NCI-H1694 treated with DMSO at 0.1 percent for 48 hours (cell line): Measurements from ENCODE around the gene LRFN2.

Experiments used
- DNase-seq: peaks from one replicate; lab custom pipeline; 2025; lab: John Stamatoyannopoulos, UW

The LRFN2 gene

DNA sequence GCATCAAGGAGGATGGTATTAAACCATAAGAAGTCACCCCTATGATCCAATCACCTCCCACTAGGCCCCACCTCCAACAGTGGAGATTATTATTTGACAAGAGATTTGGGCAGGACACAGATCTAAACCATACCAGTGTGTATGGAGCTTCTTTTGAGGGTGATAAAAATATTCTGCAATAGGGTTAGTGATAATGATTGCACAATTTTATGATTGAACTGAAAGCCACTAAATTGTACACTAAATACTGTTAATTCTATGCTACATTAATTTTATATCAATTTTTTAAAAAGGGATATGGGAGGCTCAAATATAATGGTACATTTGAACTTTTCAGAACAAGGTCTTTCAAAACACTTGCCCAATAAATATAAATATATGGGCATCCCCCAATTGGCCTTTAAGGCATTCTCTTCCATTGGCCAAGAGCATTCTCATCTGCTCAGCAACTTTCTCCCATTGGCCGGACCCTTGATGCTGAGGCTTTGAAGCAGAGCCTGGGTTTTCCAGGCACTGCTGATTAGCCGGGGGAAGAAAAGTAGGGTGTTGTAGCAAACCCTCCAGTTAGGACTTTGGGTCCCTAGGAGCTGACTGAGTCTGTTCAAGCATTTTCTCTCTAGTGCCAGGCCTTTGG, 209.9 kb downstream of the LRFN2 start:
- DNase-seq, result no peak

DNA sequence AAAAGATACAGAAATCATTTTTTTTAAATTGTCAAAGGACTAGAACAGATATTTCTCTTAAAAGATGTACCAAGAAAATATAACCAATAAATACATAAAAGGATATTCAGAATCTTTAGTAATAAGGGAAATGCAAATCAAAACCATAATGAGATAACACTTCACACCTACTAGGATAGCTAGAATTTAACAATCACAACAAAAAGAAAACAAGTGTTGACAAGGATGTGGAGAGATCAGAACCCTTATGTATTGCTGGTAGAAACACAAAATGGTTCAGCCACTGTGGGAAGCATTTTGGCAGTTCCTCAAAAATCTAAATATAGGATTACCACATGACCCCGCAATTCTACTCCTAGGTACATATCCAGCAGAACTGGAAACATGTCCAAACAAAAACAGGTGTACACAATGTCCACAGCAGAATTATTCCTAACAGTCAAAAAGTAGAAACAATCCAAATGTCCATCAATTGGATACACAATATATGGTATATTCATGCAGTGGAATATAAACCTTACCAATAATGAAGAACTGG, 211.0 kb downstream of the LRFN2 start:
- DNase-seq, result peak; percentile 11

DNA sequence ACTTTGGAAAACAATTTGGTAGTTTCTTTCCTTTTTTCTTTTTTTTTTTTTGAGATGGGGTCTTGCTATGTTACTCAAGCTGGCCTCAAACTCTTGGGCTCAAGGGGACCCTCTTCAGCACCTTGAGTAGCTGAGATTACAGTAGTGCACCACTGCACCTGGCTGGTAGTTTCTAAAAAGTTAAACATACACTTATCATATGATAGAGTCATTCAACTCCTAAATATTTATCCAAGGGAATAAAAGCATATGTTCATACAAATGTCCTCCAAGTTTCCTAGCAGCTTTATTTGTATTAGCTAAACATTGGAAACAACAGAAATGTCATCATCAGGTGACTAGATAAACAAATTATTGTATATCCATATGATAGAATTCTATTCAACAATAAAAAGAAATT, 213.9 kb downstream of the LRFN2 start:
- no peak for DNase-seq

DNA sequence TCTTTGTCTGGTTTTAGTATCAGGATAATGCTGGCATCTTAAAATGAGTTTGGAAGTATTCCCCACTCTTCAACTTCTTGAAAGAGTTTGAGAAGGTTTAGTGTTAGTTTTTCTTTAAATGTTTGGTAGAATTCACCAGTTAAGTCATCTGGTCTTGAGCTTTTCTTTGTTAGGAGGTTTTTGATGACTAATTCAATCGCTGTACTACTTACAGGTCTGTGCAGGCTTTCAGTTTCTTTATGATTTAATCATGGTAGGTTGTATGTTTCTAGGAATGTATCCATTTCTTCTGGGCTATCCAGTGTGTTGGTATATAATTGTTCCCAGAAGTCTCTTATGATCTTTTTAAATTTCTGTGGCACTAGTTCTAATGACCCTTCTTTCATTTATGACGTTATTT, 215.5 kb downstream of the LRFN2 start:
- no peak for DNase-seq

DNA sequence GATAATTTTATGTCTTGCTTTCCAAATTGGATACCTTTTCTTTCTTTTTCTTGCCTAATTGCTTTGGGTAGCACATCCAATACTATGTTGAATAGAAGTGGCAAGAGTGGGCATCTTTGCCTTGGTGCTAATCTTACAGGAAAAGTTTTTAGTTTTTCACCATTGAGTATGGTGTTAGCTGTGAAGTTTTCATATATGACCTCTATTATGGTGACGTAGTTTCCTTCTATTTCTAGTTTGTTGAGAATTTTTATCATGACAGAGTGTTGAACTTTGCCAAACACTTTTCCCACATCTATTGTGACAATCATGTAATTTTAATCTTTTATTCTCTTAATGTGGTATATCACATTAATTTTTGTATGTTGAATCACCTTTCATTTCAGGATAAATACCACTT, 216.1 kb downstream of the LRFN2 start:
- no peak for DNase-seq

DNA sequence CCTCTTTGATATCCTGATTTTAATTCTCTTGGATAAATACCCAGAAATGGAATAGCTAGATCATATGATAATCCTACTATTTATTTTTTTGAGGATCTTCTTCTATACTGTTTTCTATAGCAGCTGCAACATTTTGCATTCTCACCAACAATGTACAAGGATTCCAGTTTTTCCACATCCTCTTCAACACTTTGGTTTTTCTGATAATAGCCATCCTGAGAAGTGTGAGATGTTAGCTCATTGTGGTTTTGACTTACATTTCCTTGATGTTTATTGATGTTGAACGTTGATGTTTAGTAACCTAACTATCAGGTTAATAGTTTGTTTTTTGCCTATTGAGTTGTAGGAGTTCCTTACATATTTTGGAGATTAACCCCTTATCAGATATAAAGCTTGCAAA, 217.3 kb downstream of the LRFN2 start:
- DNase-seq, result no peak

DNA sequence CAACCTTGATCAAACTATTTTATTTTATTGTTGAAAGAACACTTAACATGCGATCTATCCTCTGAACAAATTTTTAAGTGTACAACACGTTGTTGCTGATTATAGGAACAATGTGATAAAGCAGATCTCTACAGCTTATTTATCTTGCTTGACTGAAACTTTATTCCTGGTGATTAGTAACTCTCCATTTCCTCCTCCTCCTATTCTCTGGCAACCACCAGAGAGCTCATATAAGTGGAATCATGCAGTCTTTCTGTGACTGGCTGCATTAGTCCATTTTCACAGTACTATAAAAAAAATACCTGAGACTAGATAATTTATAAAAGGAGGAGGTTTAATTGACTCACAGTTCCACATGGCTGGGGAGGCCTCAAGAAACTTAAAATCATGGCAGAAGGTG, 218.1 kb downstream of the LRFN2 start:
- no peak for DNase-seq

DNA sequence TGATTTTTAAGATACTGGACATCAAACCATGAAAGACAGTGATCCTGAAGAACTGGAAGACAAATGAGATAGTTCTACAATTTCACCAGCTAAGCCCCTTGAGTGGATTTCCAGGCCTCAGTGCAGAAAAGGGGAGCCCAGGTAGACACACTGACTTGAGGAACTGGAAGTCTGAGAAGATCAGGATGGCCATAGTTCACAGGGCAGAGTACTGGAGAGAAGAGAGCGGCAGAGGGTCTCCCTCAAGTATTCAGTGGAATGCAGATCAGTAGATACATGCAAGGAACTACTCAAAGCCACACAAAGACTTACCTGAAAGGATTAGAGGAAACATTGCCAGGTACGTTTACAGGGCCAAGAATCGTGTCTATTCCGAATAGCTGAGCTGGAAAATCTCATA, 224.3 kb downstream of the LRFN2 start:
- no peak for DNase-seq

DNA sequence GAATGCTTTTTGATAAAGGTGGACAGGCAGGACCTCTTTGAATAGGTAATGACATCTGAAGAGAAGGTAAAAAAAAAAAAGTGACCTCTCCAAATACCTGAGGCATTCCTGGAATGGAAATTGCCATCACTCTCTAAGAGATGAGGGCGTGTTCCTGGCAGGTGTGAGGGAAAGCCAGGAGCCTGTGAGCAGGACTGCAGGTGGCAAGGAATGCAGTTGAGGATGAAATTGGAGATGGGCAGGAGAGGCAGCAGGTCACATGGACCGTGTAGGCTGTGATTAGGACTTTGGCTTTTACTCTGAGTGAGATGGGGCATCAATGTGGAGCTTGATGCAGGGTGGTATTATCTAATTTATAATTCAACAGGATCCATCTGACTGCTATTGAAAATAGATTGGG, 227.4 kb downstream of the LRFN2 start:
- DNase-seq, result no peak

DNA sequence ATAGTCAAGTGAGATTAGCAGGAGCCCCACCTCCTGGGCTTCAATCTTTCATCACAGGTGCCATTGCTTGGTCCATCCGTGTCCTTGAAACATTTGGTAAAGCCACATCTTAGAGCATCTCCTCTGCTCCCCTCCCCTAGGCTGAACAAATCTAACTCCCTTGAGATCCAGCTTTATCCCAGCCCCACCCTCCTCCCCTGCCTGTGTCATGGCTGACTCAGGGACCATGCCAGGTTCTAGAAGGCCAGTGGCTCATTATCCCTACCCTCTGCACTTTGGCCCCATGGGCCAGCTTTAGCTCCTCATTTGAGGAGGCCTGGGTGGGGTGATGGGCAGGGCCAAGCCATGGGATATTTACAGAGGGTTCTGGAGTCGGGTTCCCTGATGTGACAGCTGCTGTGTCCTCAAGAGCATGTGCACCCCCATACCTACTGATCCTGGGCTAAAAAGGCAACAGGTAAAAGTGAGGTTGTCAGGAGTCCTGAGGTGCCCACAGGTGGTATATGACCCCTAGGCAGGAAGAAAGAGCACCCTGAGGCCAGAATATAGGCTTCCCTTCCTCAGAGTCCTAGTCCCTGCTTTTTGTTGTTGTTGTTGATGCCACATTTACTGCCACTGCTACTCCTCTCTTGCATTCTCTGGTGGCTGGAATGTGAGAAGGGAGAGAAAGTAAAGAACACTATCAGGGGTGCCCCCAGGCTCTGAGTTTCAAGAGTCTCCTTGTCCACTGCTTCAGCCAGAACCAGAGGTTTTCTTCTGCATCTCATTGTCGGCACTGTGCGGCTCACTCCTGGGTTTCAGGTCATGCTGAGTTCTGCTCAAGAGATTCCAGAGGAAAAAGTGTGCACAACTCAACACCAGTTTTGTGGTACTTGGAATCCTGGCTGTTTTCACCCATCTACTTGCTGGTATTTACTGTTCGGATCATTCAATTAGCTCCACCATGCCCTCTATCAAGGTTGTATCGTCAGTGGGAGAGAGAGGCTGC, 228.4 kb downstream of the LRFN2 start:
- DNase-seq, result no peak

DNA sequence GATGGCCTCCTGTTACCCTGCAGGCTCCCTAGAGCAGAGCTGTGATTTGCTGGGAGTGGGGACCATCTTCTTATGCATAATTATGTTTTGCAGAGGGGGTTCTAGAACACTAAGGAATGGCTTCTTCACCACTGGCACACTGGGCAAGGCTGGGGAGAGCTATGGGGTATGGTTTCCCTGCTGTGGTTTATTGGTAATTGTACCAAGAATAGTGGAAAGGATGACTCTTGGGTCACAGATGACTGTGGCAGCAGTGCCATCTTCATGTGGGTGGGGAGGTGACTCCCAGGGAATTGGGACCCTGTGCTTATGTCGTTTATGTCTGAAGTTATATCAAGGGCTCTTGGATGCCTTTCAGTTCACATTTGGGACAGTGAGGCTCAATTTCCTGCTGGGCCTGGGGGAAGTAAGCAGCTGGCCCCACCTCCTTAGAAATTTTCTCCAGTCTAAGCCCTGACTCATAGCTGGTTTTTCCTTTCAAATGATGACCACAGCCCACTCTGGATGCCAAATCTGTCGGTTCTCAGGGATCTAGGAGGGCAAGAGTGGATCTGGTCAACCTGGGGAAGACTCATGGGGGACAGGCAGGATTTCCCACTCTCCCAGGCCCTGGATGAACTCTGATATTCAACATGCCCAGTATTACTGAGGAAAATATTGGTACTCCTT, 230.8 kb downstream of the LRFN2 start:
- no peak for DNase-seq

DNA sequence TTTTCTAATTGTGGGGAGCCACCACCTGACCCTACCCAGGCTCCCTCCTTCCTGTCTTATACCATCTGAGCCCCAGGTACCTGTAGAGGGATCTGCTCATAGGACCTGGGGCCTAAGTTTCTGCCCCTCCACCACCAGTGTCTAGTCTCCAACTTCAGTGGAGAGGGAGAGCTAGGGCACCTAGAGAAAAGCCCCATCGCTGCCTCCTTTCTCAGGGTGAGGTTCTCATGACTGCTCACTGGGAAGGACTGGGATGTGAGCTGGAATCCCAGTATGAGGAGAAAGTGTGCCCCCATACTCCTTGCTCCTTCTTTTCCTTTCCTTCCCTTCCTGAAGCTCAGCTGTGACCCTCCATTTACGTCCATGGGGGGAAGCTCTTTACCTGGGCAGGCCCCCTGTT, 231.6 kb downstream of the LRFN2 start:
- DNase-seq, result no peak

DNA sequence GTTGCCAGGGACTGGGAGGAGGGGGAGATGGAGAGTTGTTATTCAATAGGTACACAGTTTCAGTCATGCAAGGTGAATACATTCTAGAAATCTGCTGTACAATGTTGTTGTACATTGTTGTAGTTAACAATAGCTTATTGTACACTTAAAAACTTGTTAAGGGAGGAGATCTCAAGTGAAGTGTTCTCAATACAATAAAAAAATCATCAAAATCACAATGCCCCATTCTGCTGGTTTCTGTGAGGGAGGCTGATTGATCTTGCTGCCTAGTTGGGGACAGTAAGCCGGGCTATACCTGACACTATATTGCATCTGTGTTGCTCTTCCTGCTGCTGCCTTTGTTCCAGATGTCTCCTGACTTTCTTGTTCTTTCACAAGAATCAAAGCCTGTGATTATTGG, 232.1 kb downstream of the LRFN2 start:
- DNase-seq, result no peak

DNA sequence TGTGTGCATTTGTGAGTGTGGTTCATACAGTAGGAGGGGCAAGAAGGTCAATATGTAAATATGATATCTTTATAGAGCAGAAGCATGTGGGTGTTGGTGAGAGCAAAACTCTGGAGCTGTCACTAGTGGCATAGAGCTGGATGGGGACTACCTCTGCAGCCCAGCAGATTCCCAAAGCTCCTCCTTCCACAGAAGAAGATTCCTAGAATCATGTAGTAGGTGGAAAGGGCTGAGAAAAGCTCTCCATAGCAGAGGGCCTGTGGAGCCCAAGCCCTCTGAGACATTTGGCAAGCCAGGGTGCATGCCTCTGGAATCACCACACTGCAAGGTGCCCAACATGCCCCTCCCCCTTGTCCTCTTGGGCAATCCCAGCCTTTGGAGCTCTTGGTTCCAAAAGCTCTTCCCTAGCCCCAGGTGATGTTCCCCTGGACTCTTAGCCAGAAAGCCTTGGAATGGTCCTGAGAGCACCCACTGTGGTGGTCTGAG, 233.2 kb downstream of the LRFN2 start:
- DNase-seq, result no peak

DNA sequence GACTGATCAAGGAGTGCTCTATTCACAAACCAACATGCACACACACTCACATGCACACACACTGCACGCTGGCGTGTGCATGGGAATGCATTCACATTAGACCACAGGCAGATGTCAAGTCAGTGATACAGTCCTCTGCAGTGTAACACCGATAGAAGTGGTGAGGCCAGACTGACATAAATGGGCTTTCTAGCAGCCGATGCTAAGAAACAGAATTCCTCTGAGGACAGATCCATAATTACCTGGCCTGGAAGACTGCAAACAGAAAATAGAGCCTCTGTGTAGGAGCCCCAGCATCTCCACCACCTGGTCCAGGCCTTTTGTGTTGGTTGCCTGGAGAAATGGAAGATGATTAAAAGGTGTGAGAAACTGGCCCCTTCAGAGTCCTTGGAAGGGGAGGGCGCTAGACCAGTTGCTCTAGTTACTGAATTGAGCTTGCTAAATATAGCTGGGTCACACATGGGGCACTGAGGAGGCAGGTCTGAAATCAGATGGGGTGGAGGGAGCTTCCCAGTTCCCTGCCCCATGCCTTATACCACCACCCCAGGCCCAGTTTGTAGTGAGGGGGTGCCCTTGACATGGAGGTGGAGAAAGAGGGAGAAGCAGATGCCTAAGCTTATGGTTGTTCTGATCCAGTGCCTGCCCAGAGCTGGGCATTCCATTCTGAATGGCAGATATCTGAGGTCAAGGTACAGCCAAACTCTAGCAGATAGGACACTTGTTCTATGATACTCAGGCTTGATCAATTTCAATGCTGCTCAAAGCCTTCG, 233.8 kb downstream of the LRFN2 start:
- no peak for DNase-seq

DNA sequence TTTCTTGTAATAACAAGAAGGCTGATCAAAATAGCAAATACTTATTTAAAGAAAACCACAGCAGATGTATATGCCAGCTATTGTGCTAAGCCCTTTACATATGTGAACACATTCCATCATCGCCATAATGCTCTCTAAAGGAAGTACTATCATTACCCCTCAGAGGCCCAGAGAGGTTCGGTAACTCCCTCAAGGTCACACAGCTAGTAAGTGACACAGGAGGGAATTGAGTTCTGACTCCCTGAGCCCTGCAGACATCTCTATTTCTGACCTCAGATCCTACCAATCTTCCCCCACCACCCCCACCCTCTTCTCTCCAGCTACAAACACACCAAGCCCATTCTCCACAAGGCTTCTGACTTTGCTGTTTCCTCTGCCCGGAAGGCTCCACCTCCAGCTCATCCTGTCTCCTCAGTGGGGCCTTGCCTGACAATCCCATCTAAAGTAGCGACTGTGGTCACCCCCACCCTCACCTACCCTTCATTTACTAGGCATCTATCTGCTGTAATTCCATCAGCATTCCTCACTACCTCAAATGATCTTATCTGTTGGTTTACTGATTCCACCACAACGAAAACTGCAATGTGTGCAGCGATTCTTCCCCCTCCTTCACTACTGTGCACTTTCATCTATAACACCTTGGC, 234.5 kb downstream of the LRFN2 start:
- DNase-seq, result no peak

DNA sequence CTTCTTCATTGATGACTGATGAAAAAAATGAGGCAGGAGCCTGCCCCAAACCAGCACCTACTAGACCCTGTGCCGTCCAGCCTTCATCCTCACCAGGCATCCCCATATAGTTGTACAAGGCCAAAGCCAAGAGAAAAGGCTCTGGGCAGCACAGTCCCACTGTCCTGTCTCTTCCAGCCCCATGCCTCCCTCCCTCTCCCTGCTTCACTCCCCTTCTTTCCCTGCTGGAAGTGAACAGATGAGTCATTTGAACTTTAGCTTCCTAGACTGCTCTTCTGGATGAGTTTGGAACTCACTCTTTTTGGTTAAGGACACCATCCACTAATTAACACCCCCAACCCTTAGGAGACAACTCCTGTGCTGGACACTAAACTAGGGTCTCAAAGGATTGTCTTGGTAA, 235.2 kb downstream of the LRFN2 start:
- DNase-seq, result no peak

DNA sequence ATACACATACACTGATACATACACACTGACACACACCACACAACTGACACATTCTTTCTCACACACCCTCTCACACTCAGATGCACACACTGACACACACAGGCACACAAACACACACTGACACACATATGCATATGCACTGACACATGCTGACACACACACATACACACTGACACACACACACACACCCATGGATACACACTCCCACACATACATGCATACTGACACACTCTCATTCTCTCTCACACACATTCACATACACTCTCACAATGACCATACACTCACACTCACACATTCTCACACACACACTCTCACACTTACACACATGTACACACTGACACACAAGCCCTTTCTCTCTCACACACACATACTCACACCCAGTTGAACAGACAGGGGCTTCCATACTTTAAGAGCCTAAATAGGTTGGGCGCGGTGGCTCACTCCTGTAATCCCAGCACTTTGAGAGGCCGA, 236.4 kb downstream of the LRFN2 start:
- DNase-seq, result no peak

DNA sequence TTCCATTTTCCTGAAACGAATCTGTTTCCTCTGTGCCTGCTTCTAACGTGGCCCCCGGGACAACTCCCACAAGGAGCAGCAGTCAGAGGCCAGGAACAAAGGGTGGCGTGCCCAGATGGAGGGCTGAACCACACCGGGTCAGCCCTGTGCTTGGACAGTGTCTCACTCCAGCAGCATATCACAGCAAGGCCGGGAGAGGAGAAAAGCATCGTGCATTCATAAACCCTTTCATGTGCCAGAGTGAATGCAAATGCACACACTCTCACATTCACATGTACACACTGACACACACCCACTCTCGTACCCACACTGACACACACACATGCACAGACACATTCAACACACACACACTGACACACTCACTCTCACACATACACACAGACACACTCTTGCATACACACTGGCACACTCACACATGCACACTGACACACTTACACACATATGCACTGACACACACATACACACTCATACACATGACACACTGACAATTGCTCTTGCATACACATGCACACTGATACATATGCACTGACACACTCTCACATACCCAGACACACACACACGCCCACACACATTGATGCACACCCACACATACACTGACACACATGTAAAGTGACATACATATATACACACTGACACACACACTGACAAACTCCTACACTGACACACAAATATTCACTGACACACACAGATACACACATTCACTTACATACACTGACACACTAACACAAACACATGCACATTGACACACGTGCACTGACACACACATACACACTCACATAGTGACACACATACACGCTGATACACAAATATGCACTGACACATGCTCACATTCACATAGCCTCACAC, 237.0 kb downstream of the LRFN2 start:
- no peak for DNase-seq
